CD4-positive, alpha-beta T cell treated with Interleukin-12 subunit alpha and Interleukin-12 subunit beta, for 1 hour (primary cell): Measurements from ENCODE around the gene SAP30L.

Experiments used
- DNase-seq: peaks from one replicate; pipeline ENCODE4 v3.0.0-alpha.2; 2020

SAP30L gene

DNA sequence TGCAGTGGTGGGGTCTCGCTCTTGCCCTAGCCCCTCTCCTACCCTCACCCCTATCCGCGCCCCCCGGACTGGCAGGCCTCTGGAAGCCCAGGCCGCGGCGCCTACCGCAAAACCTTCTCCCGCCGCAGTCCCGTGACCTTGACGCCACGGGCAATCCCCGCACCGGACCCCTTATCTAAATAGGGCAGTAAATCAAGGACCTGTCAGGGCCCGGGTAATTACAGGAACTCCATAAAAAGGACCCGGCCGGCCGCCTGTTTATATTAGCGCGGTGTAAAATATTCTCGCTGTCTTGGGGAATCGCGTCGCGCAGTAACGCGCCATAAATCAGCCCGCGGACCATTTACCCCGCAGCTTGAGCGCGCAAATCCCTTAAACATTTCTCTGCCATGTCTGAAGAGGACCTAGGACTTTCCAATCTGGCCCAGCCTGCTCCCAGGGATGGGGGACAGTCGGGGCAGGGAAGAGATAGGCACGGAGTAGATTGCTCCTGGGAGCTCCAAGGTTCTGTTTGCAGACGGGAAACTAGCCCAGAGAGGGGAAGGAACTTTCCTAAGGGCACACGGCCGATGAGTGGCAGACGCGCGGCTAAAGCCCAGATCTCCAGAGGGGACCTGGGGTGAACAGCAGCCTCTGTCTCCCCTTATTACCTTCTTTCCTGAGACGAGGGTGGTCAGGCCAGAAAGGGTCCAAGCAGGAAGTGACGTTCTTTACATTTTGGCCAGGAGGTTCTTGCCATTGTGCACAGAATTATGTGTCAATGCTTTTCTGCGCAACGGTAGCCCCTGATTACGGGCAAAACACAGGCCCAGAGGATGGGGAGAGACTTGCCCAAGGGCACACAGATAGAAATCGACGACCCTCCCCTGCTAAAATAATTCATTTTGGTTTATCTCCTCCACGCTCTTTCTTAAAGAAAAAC lies 37.0 kb downstream of the SAP30L start:
- no peak for DNase-seq

DNA sequence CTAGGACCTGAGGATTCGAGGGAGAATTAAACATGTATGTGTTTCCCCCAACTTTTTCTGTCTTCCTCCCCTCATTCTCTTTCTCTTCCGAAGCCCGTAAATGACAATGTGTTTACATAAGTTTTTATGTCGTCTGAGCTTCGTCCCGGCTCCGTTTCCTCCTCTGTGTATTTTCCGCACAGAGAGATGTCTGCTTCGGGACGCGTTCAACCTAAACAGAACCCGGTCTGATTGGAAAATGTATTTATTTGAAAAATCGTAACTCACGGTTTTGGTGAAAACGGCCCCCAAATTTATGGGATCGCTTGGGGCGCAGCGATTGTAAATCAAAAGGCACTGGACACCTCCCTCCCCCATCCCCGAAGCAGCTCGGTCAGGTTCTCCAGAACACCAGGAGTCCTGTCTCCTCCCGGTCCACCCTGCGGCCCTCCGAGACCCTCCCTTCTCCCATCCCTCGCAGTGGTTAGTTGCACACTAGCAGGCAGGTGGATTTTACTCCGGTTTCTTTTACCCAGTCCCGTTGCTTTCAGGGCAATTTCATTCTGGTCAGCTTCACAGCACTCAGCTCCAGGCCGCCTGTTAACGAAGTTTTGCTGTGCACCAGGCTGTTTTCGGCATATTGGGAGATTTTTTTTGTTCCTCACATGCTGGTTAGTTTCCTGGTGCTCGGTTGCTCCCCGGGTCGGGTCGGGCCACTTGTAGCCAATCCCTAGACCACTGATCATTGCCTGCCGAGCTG lies 38.0 kb downstream of the SAP30L start:
- no peak for DNase-seq

DNA sequence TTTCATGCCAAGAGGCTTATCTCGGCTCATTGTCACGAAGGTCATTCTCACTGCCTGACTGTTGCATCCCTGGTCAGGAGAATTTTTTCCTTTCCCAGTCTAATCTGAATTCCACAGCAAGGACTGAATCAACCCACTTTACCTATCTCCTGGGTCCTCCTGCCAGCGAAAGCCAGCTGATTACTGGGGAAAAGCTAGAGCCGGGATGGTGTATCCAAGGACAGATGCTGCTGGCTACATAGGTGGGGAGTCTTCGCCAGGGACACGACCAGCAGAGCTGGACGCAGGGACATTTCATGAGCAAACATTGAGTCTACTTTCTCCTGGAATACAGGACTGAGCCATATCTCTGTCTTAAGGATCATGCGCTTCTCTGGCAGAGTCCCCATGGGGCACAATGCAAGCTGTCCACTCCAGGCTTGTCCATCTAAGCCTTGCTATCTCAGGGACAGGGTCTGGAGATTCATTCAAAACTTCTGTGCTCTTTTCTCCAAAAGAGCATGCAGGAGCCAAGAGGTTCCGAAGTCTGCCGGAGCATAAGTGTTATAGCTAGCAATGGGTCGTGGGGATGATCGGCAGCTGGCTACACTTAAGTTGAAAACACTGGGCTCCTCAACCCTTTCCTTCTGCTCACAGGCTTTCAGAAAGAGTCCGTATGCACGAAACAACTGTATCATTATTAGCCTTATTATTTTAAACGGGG lies 38.7 kb downstream of the SAP30L start:
- no peak for DNase-seq

DNA sequence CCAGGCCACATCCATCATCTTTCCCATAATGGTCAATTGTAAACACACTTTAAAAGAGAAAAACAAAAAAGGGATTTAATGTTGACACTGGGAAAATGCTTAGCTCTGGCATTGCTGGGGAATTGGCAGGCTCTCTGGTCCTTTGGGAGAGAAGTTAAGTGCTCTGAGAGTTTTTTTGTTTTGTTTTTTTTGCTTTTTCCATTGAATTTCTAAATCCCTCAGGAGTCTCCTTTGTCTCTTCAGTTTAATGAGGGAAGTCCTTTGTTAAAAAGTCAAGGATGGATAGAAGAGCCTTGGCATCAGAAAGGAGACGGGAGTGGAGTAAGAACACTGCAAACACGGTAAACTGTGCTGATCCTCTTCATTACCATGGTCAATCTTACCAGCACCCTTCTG lies 39.3 kb downstream of the SAP30L start:
- no peak for DNase-seq

DNA sequence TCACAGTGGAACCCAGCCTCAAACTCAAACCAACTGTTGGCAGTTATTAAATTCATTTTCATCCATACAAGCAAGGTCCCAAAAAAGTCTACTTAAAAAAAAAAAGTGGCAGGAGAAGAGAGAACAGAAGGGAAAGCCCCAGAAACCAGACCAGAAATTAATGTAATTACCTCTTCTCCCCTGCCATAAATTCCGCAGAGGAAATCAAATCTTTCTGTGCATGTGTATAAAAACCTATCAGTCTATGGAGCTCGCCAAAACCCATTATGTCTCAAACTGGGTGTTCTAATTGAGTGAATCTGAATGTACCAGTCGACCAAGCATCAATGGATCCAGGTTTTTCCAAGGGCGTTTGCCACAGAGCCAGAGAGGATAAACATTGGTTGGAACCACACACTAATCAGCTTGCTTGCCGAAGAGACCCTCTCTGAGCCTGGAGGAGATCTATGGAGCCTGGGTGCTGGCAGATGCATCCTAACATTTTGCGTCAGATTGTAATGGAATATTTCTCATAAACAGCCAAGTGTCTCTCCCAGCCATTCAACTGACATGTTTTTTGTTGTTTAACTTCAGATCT lies 40.1 kb downstream of the SAP30L start:
- no peak for DNase-seq

DNA sequence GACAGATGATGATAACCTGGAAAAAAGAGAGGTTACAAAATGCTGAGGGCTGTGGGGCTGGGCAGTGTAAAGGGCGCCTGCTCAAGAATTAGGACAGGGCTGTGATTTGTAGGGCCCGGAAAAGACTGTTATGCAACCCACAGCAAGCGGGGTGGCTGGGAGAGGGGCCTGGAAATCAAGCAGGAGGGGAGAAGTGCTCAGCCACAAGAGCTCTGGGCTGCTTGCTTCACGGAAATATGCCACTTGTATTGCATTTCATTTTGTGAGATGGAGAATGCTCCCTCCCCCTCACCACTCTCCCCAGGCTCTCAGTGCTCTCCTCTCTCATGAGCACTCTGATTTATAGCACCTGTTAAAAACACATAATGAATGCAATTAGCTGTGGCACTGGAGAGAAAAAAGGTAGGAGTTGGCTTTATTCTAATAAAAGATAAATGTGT lies 40.6 kb downstream of the SAP30L start:
- DNase-seq, result no peak

DNA sequence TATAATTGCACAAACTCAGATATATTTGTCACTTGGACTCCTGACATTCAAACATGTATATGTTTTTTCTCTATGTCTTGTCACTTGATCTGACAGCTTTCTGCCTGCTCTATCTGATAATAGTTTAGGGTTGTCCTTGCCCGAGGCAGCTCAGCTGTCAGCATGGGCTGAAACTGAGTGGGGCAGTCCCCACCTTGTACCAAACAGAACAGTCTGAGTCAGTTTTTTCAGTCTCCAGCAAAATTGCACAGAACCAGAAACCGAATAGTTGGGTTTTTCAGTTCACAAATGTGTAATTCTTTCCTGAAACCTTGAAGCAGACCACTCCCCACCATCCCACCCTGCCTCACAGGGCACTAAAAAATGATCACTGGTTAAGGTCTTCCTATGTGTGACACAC lies 41.7 kb downstream of the SAP30L start:
- no peak for DNase-seq

DNA sequence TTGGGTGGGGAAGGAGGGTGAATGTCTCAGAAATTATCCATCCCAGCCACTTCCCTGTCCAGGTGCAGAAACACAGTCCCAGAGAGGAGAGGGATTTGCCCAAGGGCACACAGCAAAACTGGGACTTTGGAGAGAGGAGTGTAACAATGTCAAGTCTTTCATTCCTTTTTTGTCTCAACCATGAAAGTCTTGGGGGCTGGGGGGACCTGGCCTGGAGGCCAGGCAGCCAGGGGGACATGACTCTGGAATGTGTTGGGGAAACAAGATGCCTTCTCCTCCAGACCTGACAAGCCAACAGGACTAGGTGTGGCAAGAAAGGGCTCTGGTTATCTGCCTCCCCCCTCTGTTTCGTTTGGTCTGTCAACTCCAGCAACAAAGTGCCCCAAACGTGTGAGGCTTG lies 46.1 kb downstream of the SAP30L start:
- no peak for DNase-seq

DNA sequence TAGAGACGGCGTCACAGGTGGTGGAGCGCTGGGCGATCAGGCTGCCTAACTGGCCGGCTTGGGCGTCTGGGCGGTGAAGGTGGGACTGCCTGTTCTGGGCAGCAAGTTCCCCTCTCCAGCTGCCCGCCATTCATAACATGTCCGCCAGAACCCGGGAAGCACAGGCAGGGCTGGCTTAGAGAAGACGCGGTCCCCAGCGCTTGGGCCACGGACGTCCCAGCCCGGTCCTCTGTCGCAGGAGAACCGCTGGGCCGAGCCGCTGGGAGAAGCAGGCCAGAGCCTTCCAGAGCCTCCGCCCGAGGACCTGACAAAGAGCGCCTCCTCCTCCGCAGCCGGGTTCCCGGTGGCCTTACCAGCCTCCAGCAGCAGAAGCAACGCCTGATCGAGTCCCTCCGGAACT lies 47.5 kb downstream of the SAP30L start:
- no peak for DNase-seq

DNA sequence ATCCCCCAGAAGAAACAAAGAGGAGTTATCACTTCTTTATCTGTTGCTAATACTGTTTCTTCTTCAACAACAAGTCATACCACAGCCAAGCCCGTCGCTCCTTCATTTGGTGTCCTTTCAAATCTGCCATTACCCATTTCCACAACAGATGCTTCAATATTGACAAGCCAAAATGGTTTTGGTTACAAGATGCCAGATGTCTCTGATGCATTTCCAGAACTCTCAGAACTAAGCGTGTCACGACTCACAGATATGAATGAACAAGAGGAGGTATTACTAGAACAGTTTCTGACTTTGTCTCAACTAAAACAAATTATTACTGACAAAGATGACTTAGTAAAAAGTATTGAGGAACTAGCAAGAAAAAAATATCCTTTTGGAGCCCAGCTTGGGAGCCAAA lies 48.2 kb downstream of the SAP30L start:
- DNase-seq, result no peak

DNA sequence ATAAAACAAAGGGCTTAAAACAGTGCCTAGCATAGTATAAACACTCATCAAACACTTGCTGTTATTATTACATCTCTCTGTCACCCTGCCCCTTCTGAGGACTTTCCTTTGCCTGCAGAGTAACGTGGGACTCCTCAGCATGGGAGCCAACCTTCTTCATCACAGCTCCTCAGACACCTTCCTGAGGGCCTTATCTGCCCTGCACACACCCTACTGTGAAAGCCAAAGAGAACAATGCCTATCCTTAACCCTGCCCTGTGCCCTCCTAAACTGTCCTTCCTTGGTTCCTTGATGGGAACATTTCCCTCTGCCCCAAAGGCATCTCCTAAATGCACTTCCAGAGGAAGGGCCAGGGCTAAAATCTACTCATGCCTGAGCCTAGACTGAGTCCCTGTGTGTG lies 52.8 kb downstream of the SAP30L start:
- no peak for DNase-seq

DNA sequence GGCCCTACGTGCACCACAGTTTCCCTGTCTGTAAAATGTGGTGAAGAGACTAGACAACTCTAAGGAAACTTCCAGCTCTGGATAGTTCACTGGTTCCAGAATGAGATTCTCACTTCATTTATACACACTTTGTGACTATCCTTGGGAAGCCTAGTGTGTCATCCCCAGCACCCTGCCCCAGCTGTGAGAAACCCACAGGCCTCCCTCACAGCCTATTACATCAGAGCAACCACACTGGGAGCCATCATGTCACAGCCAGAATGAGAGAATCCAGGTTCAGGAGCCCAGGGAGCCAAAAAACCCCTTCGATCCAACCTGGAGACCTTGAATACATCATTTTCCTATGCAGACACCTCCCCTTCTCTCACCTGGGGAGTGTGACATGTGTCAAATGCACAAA lies 53.2 kb downstream of the SAP30L start:
- no peak for DNase-seq

DNA sequence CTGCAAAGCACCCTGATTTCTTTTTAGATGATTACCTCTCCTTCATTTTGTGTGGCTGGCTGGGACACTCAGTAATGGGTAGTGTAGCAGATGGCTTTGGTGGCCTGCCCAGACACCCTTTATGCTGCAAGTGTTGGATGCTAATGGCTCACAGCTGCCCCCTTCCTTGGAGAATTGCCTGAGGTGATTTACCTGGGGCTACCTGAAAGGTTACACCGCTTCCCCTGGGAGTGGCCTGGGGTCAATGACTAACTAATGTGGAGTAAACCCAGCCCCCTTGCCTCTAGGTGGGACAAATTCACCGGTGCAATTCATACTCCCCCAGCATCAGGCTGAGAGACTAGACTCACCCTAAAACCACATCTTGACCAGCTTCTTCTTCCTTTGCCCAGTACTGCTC lies 55.8 kb downstream of the SAP30L start:
- DNase-seq, result no peak

DNA sequence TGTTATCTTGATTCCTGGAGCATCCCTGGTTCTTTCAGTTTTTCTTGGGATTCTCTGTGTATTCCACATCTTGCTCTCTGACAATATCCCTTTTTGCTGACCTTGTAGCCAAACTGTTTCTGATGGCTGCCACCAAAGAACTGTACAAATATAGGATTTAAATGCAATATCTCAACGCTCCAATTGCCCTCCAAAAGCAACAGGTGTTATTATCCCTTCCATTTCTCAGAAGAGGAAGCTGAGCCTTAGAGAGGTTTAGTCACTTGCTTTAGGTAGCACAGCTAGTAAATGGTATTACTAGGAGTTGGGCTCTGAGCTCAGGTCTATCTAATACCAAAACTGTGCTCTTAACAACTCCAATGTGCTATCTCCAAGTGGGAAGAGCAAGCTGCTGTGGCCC lies 56.4 kb downstream of the SAP30L start:
- no peak for DNase-seq

DNA sequence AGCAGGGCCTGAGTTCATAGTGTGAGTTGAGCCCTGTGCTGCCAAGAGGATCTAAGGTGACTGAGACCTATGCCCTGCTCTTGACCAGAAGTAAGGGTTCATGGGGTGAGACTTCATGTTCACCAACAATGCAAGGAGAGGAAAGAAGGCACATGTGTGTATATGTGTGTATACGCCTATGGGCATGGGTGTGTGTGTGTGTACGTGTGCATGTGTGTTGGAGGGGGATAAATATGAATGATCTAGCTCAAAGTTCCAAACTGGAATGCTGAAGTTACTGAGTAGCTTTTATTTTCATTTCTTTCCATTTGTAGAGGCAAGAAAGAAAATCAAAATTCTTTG lies 57.9 kb downstream of the SAP30L start:
- no peak for DNase-seq

DNA sequence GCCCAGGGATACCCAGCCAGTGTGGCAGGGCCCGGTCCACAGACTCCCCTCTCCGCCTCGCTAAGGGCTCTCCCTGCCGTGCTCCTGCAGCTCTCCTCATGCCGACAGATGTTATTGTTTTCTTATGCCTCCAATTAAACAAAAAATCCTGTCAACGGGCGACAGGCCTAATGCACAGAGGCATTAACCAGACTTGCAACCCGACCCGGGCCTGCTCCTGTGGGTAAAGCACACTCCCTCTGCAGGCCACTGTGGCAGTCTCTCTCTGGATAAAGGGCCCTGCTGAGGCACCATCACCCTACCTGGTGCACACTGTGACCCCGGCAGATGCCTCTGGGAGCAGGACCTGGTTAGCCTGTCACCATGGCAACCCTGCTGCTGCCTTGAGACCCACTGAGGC lies 59.8 kb downstream of the SAP30L start:
- no peak for DNase-seq

DNA sequence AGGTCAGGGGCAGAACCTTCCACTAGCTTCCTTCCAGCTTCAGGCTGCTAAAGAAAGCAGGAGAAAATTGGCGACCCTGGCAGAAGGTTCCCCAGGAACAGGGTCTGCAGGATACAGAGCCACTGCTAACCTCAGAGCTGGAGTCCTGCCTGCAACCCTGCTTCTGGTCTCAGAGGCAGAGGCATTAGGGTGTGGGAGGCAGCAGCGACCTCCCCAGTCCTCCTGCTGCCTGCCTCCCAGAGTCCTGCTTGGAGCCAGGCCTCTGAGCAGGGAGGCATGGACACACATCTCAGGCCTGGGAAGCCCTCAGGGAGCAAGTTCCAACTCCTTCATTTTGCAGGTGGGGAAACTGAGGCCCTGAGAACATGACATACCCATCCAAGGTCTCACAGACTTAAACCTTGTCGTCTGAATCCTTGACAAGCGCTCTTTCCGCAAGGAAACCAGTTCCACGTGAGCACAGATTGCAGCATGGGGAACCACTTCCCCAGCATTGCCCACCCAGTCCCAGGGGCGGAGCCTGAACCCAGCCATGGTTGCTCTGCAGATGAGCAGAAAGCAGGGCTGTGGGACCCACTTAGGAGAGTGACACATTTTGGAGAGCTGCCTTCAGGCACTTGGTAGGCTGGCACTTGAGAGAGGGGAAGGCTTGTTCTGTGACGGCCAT lies 60.4 kb downstream of the SAP30L start:
- DNase-seq, result no peak

DNA sequence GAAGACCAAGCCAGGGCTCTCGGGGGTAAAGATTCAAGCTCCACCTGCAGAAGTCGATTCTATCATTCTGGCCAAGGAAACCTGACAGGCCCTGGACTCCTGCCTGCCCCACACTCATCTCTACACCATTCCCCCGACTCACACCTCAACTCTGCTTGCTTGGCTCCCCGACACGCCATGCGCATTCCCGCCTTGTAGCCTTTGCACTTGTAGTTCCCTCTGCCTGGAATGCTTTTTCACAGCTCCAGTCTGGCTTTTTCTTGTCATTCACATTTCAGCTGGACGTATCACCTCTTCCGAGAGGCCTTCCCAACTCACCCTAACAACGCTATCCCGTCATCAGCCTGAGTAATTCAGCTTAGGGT lies 60.9 kb downstream of the SAP30L start:
- DNase-seq, result no peak

DNA sequence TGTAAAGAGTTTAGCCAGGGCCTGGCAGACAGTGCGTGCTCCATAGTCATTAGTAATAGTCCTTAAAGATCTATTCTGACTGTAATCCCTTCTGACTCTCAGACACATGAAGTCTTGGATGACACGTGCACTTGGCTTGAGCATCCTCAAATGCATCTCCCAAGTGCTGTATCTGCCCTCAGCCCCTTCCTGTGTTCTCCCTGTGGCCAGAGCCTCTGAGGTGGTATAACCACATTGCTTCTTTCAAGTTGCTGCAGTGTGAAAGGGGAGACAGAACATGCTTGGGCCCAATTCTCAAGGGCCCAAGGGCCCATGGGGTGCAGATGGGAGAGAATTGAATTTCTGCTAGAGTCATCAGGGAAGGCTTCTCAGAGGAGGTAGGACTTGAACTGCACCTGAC lies 62.3 kb downstream of the SAP30L start:
- no peak for DNase-seq

DNA sequence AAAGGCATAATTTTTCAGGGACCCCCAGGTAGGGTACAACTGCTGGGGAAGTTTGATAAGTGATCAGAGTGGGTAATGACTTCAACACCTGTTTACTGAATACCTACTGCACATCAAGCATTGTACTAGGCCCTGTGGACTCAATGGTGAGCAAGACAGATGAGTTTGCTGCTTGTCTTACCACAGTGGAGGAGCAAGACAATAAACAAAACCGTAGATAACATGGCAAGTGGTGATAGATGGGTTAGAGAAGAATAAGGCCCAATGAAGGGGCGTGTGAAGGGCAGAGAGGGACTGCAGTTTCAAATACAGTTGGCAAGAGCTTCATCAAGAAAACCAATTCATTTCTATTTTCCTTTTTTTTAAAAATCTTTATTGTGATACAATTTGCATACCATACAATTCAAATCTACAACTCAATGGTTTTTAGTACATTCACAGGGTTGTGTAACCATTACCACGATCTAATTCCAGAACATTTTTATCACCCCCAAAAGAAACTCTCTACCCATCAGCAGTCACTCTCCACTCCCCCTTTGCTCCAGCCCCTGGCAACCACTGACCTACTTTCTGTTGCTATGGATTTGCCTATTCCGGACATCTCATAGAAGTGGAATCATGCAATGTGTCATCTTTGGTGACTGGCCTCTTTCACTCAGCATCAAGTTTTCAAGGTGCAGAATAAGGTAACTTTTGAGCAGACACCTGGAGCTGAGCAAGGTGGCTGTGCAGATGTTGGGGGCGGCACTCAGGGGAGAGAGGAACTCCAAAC lies 64.2 kb downstream of the SAP30L start:
- no peak for DNase-seq
